Measurements from ENCODE around the gene MAP2K2. TPM values are rescaled to one million over a fixed set of nuclear protein-coding genes. Genes with fewer than 3 reads are reported as not detected.

MAP2K2 gene
- polyA plus RNA-seq, 3 donors = 77.1 to 97.2 (median 79.0) TPM

- no peak for DNase-seq (ENCODE audit: low read depth in 3 of 3, low spot score in 2 of 3)
Measured at GRCh38 chr19:4062419-4063368, 61.2 kb downstream of the MAP2K2 start.

GRCh38 chr19:4061683-4062418, 62.1 kb downstream of the MAP2K2 start:
- DNase-seq (ENCODE audit: low read depth in 3 of 3, low spot score in 2 of 3) = no peak

GRCh38 chr19:4061178-4061682, 62.7 kb downstream of the MAP2K2 start:
- no peak for DNase-seq (ENCODE audit: low read depth in 3 of 3, low spot score in 2 of 3)

GRCh38 chr19:4060621-4061177, 63.2 kb downstream of the MAP2K2 start:
- no peak for DNase-seq (ENCODE audit: low read depth in 3 of 3, low spot score in 2 of 3)

- no peak for DNase-seq (ENCODE audit: low read depth in 3 of 3, low spot score in 2 of 3)
Measured at GRCh38 chr19:4059891-4060620, 63.9 kb downstream of the MAP2K2 start.

GRCh38 chr19:4059453-4059871, 64.5 kb downstream of the MAP2K2 start:
- no peak for DNase-seq (ENCODE audit: low read depth in 3 of 3, low spot score in 2 of 3)

GRCh38 chr19:4058693-4059452, 65.0 kb downstream of the MAP2K2 start:
- DNase-seq (ENCODE audit: low read depth in 3 of 3, low spot score in 2 of 3) = no peak

- no peak for DNase-seq (ENCODE audit: low read depth in 3 of 3, low spot score in 2 of 3)
Measured at GRCh38 chr19:4057931-4058692, 65.8 kb downstream of the MAP2K2 start.

- no peak for DNase-seq (ENCODE audit: low read depth in 3 of 3, low spot score in 2 of 3)
Measured at GRCh38 chr19:4055209-4055552, 68.7 kb downstream of the MAP2K2 start.

GRCh38 chr19:4054441-4055208, 69.3 kb downstream of the MAP2K2 start:
- no peak for DNase-seq (ENCODE audit: low read depth in 3 of 3, low spot score in 2 of 3)

- no peak for DNase-seq (ENCODE audit: low read depth in 3 of 3, low spot score in 2 of 3)
Measured at GRCh38 chr19:4053423-4054324, 70.2 kb downstream of the MAP2K2 start.

GRCh38 chr19:4052993-4053422, 70.9 kb downstream of the MAP2K2 start:
- DNase-seq (ENCODE audit: low read depth in 3 of 3, low spot score in 2 of 3) = no peak

- no peak for DNase-seq (ENCODE audit: low read depth in 3 of 3, low spot score in 2 of 3)
Measured at GRCh38 chr19:4052114-4052992, 71.6 kb downstream of the MAP2K2 start.

GRCh38 chr19:4051175-4052101, 72.5 kb downstream of the MAP2K2 start:
- DNase-seq (ENCODE audit: low read depth in 3 of 3, low spot score in 2 of 3) = no peak

- DNase-seq (ENCODE audit: low read depth in 3 of 3, low spot score in 2 of 3) = no peak
Measured at GRCh38 chr19:4049432-4049831, 74.5 kb downstream of the MAP2K2 start.
